A549 (cell line): ENCODE measurements around the gene PPP1R14B. TPM values are rescaled to one million over a fixed set of nuclear protein-coding genes. Genes with fewer than 3 reads are reported as not detected.

Source experiments
- ATAC-seq, 2 experiments: fragments of 200-7000 bp in 1 of 2; fragments of >200 bp in 1 of 2; cut with Nextera tagmentation in 1 of 2; cut with Tn5 transposase in 1 of 2; 3 replicates each; pipeline versions ENCODE4 v1.8.0 to v1.9.1; 2018 to 2020; ENCODE audit warnings: mild to moderate bottlenecking in 1 of 2, moderate library complexity in 1 of 2
- CTCF ChIA-PET: fragments of 300-600 bp; sonication (Branson Sonifier 250); formaldehyde crosslinking; extraction: SDS; loops from one replicate; lab custom pipeline; 2021; ENCODE audit warnings: antibody characterized with exemption, inconsistent platforms; lab: Yijun Ruan, JAX
- POLR2A ChIA-PET: fragments of 350-600 bp; formaldehyde crosslinking; extraction: SDS; loops from one replicate; lab custom pipeline; 2021; ENCODE audit warnings: antibody characterized with exemption, inconsistent platforms; lab: Yijun Ruan, JAX
- DNase-seq, 2 experiments: peaks; one replicate each; pipeline versions ENCODE4 v3.0.0 to v3.0.0-alpha.2; 2011 to 2016; ENCODE audit warnings: low read depth in 1 of 2, low spot score in 1 of 2
- FAIRE-seq: peaks from 2 replicates; lab custom pipeline; 2011; peaks lifted over from hg19 to GRCh38; lab: Jason Lieb, UNC
- H3K27ac ChIP-seq, 2 experiments: fragments of >200 bp; sonication (Bioruptor Twin); formaldehyde crosslinking; 3 replicates each; pipeline ENCODE4 v1.5.1; 2016 to 2017
- H3K4me1 ChIP-seq: fragments of >200 bp; sonication (Bioruptor Twin); formaldehyde crosslinking; 3 replicates; pipeline ENCODE4 v1.6.1; 2016
- H3K4me2 ChIP-seq: fragments of >200 bp; sonication (Bioruptor Twin); formaldehyde crosslinking; 3 replicates; pipeline ENCODE4 v1.6.1; 2016
- H3K4me3 ChIP-seq: fragments of >200 bp; sonication (Bioruptor Twin); formaldehyde crosslinking; 3 replicates; pipeline ENCODE4 v1.5.1; 2016
- H3K9me3 ChIP-seq: fragments of >200 bp; sonication (Bioruptor Twin); formaldehyde crosslinking; 3 replicates; pipeline ENCODE4 v1.6.1; 2016
- EHF ChIP-seq: fragments of 250-450 bp; sonication (Bioruptor Pico); IDR thresholded peaks from 2 replicates; pipeline ENCODE4 v1.5.0; 2020; ENCODE audit warnings: mild to moderate bottlenecking
- EHMT2 ChIP-seq: fragments of 200-600 bp; sonication (generic); IDR thresholded peaks from 2 replicates; pipeline ENCODE4 v1.6.1; 2016; ENCODE audit warnings: antibody characterized with exemption, low read depth, mild to moderate bottlenecking, moderate library complexity
- FOSB ChIP-seq: fragments of 250-450 bp; sonication (Bioruptor Pico); IDR thresholded peaks from 2 replicates; pipeline ENCODE4 v1.5.0; 2020; ENCODE audit warnings: mild to moderate bottlenecking, moderate library complexity
- HOXA7 ChIP-seq: fragments of 250-450 bp; sonication (Bioruptor Pico); IDR thresholded peaks from 2 replicates; pipeline ENCODE4 v1.5.0; 2020; ENCODE audit warnings: mild to moderate bottlenecking, moderate library complexity
- HOXB13 ChIP-seq: fragments of 250-450 bp; sonication (Bioruptor Pico); IDR thresholded peaks from 2 replicates; pipeline ENCODE4 v1.5.0; 2020; ENCODE audit warnings: low read depth, mild to moderate bottlenecking, moderate library complexity
- JUNB ChIP-seq: fragments of >200 bp; sonication (Bioruptor Twin); formaldehyde crosslinking; IDR thresholded peaks from 2 replicates; pipeline ENCODE4 v1.6.1; 2016
- MAFK ChIP-seq: fragments of 450-650 bp; IDR thresholded peaks from 2 replicates; pipeline ENCODE4 v1.6.1; 2014; ENCODE audit not compliant: partially characterized antibody
- MAZ ChIP-seq: fragments of 150-350 bp; IDR thresholded peaks from 2 replicates; pipeline ENCODE4 v1.6.1; 2014; ENCODE audit warnings: antibody characterized with exemption, low read depth, low read length, borderline replicate concordance
- MYC ChIP-seq: IDR thresholded peaks from 2 replicates; pipeline ENCODE4 v1.6.1; 2012; ENCODE audit warnings: mild to moderate bottlenecking, inconsistent platforms, low read length, improper control_type of control experiment, borderline replicate concordance
- NFE2L2 ChIP-seq: fragments of 150-350 bp; conservative IDR thresholded peaks from 2 replicates; pipeline ENCODE4 v1.6.1; 2014; ENCODE audit warnings: low read length
- NR3C1 ChIP-seq: fragments of >200 bp; sonication (Bioruptor Twin); formaldehyde crosslinking; IDR thresholded peaks from 3 replicates; pipeline ENCODE4 v1.6.1; 2017
- RAD21 ChIP-seq, 2 experiments: fragments of >200 bp in 1 of 2; sonication (Bioruptor Twin) in 1 of 2; formaldehyde crosslinking in 1 of 2; IDR thresholded peaks in 1 of 2; conservative IDR thresholded peaks in 1 of 2; 2 replicates in 1 of 2; 3 replicates in 1 of 2; pipeline ENCODE4 v1.6.1; 2012 to 2018; ENCODE audit warnings: inconsistent platforms in 1 of 2
- RFX5 ChIP-seq: fragments of 450-650 bp; IDR thresholded peaks from 2 replicates; pipeline ENCODE4 v1.7.1; 2014; ENCODE audit warnings: antibody characterized with exemption, mild to moderate bottlenecking, moderate library complexity
- RNF2 ChIP-seq: fragments of 200-600 bp; sonication (generic); IDR thresholded peaks from 2 replicates; pipeline ENCODE4 v1.6.1; 2016; ENCODE audit warnings: low read depth, mild to moderate bottlenecking, antibody characterized with exemption, moderate library complexity, borderline replicate concordance
- SMC3 ChIP-seq: fragments of >200 bp; sonication (Bioruptor Twin); formaldehyde crosslinking; IDR thresholded peaks from 3 replicates; pipeline ENCODE4 v1.6.1; 2018; ENCODE audit warnings: inconsistent platforms
- SREBF2 ChIP-seq: fragments of 450-650 bp; IDR thresholded peaks from 2 replicates; pipeline ENCODE4 v1.6.1; 2014; ENCODE audit warnings: mild to moderate bottlenecking, moderate library complexity
- ZC3H11A ChIP-seq: fragments of 450-650 bp; IDR thresholded peaks from 2 replicates; pipeline ENCODE4 v1.6.1; 2014; ENCODE audit warnings: antibody characterized with exemption, mild to moderate bottlenecking
- ZFP36 ChIP-seq: fragments of 450-650 bp; IDR thresholded peaks from 2 replicates; pipeline ENCODE4 v1.6.1; 2014; ENCODE audit warnings: borderline replicate concordance; ENCODE audit not compliant: partially characterized antibody
- ZNF302 ChIP-seq: fragments of 250-450 bp; sonication (Bioruptor Pico); IDR thresholded peaks from 2 replicates; pipeline ENCODE4 v1.9.0; 2021; ENCODE audit warnings: inconsistent platforms, mild to moderate bottlenecking, moderate library complexity
- ZSCAN20 ChIP-seq: fragments of 250-450 bp; sonication (Bioruptor Pico); IDR thresholded peaks from 2 replicates; pipeline ENCODE4 v1.8.0; 2022; ENCODE audit warnings: mild to moderate bottlenecking, moderate library complexity
- WGBS: methylation state at CpG from one replicate; pipeline ENCODE4 v1.1.6; 2017; ENCODE audit errors: missing lambda C conversion rate; 5-methylcytosine and 5-hydroxymethylcytosine counted together
- polyA plus RNA-seq, 4 experiments: library from polyadenylated mRNA; depleted of rRNA in 3 of 4; stranded (reverse); fragments of >200 nt; fragmentation: RNase III in 1 of 4; extraction: RNeasy Plus Mini Kit Qiagen cat#74134 plus additional on column Dnase treatment in 1 of 4; gene quantifications; 2 replicates in 3 of 4; 3 replicates in 1 of 4; pipeline ENCODE4 v1.2.3, GENCODE V29; 2011 to 2017
- TF ChIP-seq, protein P1 (sequence below): fragments of >200 bp; sonication (Bioruptor Twin); formaldehyde crosslinking; IDR thresholded peaks from 2 replicates; pipeline ENCODE4 v1.6.1; 2016
- TF ChIP-seq, protein P2 (sequence below): IDR thresholded peaks from 2 replicates; pipeline ENCODE4 v1.6.1; 2012
- TF ChIP-seq, protein P3 (sequence below): fragments of 250-450 bp; sonication (Bioruptor Pico); IDR thresholded peaks from 2 replicates; pipeline ENCODE4 v1.5.0; 2021; ENCODE audit warnings: mild to moderate bottlenecking, moderate library complexity, borderline replicate concordance
- TF ChIP-seq, protein P4 (sequence below): fragments of >200 bp; sonication (Bioruptor Twin); formaldehyde crosslinking; IDR thresholded peaks from 3 replicates; pipeline ENCODE4 v1.5.1; 2016
- TF ChIP-seq, protein P5 (sequence below): fragments of >200 bp; sonication (Bioruptor Twin); formaldehyde crosslinking; IDR thresholded peaks from 3 replicates; pipeline ENCODE4 v1.6.1; 2016

Gene PPP1R14B
- polyA plus RNA-seq, 2 of the 4 experiments (the other 2 are of a cell fraction): 152 to 154 TPM

DNA sequence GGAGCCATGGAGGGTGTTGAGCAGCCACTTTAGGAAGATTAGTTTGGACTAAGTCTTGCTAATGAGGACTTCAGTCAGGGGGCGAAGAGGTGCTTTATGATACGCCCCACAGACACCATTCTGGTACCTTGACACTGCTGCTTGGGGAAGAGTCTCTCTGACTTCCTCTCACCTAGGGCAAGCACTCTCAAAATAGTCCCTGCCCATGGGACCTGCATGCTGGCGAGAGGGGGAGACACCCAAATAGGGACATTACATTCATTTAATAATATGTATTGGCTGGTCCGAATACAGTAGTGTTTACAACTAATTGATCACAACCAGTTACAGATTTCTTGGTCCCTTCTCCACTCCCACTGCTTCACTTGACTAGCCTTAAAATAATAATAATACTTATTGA, 49.0 kb upstream of the PPP1R14B start (continued):
- TF ChIP-seq RAD21 (conservative IDR thresholded peaks at IDR 0.05 in 1 of 2, IDR thresholded peaks at IDR 0.05 in 1 of 2) (no peak), NFE2L2 (no peak), NR3C1 (no peak), ZFP36 (no peak), MAZ (no peak), SMC3 (no peak), FOSB (CRISPR knock-in tag) (no peak), HOXB13 (CRISPR knock-in tag) (no peak)

DNA sequence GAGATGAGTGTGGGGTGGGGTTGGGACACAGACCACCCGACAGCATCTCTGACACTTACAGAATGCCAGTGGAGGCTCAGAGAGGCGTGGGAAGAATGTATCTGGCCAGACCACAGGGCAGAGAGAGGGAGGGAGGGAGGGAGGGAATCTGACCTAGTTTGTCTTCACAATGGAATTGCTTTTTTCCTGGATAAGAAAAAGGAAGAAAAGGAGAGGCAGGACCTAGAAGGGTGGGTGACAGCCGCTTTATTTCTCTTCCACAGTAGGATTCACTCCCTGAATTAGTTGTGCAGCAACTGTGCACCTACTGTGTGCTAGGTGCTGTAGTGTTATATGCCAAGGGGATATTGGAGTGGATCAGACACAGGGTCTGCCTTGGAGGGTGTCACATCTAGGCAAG, 48.0 kb upstream of the PPP1R14B start:
- Histone ChIP-seq H3K27ac (no peak overlapping the region), H3K4me2 (no peak overlapping the region), H3K9me3 (no peaks in the 10 kb centered on the region), H3K4me1 (peaks cover 5% of the 10 kb centered on the region; the same call in 2 of the 3 replicates), H3K4me3 (no peak overlapping the region)
- DNase-seq (no peak), FAIRE-seq (no peak), ATAC-seq (no peak)
- WGBS: 62% methylated on average over 3 of the region's 3 CpGs
- POLR2A ChIA-PET: interaction anchor here (1.0 kb wide), 1 partner anchor 18 kb away, joined by 4 read pairs; no protein-coding TSS in a partner anchor
- TF ChIP-seq, protein P1, sequence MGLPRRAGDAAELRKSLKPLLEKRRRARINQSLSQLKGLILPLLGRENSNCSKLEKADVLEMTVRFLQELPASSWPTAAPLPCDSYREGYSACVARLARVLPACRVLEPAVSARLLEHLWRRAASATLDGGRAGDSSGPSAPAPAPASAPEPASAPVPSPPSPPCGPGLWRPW: no peak
- no peak for TF ChIP-seq JUNB
- TF ChIP-seq, protein P2, sequence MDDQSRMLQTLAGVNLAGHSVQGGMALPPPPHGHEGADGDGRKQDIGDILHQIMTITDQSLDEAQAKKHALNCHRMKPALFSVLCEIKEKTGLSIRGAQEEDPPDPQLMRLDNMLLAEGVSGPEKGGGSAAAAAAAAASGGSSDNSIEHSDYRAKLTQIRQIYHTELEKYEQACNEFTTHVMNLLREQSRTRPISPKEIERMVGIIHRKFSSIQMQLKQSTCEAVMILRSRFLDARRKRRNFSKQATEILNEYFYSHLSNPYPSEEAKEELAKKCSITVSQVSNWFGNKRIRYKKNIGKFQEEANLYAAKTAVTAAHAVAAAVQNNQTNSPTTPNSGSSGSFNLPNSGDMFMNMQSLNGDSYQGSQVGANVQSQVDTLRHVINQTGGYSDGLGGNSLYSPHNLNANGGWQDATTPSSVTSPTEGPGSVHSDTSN: no peak
- no peak for TF ChIP-seq SREBF2
- no peak for TF ChIP-seq ZNF302 (CRISPR knock-in tag)
- no peak for TF ChIP-seq MAFK
- TF ChIP-seq HOXA7 (CRISPR knock-in tag): no peak
- TF ChIP-seq RFX5: no peak
- TF ChIP-seq, protein P3, sequence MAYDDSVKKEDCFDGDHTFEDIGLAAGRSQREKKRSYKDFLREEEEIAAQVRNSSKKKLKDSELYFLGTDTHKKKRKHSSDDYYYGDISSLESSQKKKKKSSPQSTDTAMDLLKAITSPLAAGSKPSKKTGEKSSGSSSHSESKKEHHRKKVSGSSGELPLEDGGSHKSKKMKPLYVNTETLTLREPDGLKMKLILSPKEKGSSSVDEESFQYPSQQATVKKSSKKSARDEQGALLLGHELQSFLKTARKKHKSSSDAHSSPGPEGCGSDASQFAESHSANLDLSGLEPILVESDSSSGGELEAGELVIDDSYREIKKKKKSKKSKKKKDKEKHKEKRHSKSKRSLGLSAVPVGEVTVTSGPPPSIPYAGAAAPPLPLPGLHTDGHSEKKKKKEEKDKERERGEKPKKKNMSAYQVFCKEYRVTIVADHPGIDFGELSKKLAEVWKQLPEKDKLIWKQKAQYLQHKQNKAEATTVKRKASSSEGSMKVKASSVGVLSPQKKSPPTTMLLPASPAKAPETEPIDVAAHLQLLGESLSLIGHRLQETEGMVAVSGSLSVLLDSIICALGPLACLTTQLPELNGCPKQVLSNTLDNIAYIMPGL (CRISPR knock-in tag): no peak
- TF ChIP-seq EHMT2: no peak
- TF ChIP-seq RNF2: no peak
- no peak for TF ChIP-seq ZSCAN20 (CRISPR knock-in tag)
- TF ChIP-seq MYC: no peak
- TF ChIP-seq, protein P4, sequence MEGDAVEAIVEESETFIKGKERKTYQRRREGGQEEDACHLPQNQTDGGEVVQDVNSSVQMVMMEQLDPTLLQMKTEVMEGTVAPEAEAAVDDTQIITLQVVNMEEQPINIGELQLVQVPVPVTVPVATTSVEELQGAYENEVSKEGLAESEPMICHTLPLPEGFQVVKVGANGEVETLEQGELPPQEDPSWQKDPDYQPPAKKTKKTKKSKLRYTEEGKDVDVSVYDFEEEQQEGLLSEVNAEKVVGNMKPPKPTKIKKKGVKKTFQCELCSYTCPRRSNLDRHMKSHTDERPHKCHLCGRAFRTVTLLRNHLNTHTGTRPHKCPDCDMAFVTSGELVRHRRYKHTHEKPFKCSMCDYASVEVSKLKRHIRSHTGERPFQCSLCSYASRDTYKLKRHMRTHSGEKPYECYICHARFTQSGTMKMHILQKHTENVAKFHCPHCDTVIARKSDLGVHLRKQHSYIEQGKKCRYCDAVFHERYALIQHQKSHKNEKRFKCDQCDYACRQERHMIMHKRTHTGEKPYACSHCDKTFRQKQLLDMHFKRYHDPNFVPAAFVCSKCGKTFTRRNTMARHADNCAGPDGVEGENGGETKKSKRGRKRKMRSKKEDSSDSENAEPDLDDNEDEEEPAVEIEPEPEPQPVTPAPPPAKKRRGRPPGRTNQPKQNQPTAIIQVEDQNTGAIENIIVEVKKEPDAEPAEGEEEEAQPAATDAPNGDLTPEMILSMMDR: no peak
- TF ChIP-seq HOXB13 (CRISPR knock-in tag): no peak
- TF ChIP-seq EHF (CRISPR knock-in tag): no peak
- TF ChIP-seq ZC3H11A: no peak
- TF ChIP-seq, protein P5, sequence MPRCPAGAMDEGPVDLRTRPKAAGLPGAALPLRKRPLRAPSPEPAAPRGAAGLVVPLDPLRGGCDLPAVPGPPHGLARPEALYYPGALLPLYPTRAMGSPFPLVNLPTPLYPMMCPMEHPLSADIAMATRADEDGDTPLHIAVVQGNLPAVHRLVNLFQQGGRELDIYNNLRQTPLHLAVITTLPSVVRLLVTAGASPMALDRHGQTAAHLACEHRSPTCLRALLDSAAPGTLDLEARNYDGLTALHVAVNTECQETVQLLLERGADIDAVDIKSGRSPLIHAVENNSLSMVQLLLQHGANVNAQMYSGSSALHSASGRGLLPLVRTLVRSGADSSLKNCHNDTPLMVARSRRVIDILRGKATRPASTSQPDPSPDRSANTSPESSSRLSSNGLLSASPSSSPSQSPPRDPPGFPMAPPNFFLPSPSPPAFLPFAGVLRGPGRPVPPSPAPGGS: no peak
- CTCF ChIA-PET: interaction anchor here (0.6 to 1.7 kb wide), 6 partner anchors 8 to 119 kb away, joined by 3 to 8 read pairs (median 4); no protein-coding TSS in a partner anchor
